ENCODE results near the gene MYH11.

GRCh38 chr16:15857724-15858560 lies 1.1 kb upstream of the MYH11 start:
- TF ChIP-seq, protein P1, sequence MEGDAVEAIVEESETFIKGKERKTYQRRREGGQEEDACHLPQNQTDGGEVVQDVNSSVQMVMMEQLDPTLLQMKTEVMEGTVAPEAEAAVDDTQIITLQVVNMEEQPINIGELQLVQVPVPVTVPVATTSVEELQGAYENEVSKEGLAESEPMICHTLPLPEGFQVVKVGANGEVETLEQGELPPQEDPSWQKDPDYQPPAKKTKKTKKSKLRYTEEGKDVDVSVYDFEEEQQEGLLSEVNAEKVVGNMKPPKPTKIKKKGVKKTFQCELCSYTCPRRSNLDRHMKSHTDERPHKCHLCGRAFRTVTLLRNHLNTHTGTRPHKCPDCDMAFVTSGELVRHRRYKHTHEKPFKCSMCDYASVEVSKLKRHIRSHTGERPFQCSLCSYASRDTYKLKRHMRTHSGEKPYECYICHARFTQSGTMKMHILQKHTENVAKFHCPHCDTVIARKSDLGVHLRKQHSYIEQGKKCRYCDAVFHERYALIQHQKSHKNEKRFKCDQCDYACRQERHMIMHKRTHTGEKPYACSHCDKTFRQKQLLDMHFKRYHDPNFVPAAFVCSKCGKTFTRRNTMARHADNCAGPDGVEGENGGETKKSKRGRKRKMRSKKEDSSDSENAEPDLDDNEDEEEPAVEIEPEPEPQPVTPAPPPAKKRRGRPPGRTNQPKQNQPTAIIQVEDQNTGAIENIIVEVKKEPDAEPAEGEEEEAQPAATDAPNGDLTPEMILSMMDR (IDR thresholded peaks at IDR 0.05; ENCODE audit: low read length): no peak
- TF ChIP-seq EZH2 (IDR thresholded peaks at IDR 0.05; ENCODE audit: borderline replicate concordance, low read length): no peak

Measured in OCI-LY1 (cell line).